Activated CD4-positive, alpha-beta T cell treated with anti-CD3 and anti-CD28 coated beads for 36 hours (primary cell): ENCODE data around the gene EPHA3. TPM values are rescaled to one million over a fixed set of nuclear protein-coding genes. Genes with fewer than 3 reads are reported as not detected.

Experiments
- ATAC-seq: fragments of 200-7000 bp; cut with Tn5 transposase; one replicate; pipeline ENCODE4 v1.10.0; 2021; ENCODE audit warnings: mild to moderate bottlenecking, moderate library complexity
- CTCF ChIA-PET: fragments of 350-600 bp; sonication (Branson Sonifier 250); formaldehyde crosslinking; loops from one replicate; lab custom pipeline; 2021; ENCODE audit warnings: antibody characterized with exemption; lab: Charles Lee
- POLR2A ChIA-PET: fragments of 350-600 bp; sonication (Branson Sonifier 250); formaldehyde crosslinking; loops from one replicate; lab custom pipeline; 2021; ENCODE audit warnings: antibody characterized with exemption, inconsistent platforms; lab: Charles Lee
- DNase-seq: peaks from one replicate; pipeline ENCODE4 v3.0.0-alpha.2; 2020
- H3K27ac Mint-ChIP-seq: one replicate; pipeline ENCODE4 v1.8.0; 2021; ENCODE audit warnings: mixed read lengths
- H3K27me3 Mint-ChIP-seq: one replicate; pipeline ENCODE4 v1.8.0; 2021; ENCODE audit warnings: mixed read lengths
- H3K36me3 Mint-ChIP-seq: one replicate; pipeline ENCODE4 v1.8.0; 2021; ENCODE audit warnings: low read depth, mixed read lengths
- H3K4me1 Mint-ChIP-seq: one replicate; pipeline ENCODE4 v1.8.0; 2021; ENCODE audit warnings: mixed read lengths
- H3K4me3 Mint-ChIP-seq: one replicate; pipeline ENCODE4 v1.8.0; 2021; ENCODE audit warnings: mild to moderate bottlenecking, moderate library complexity, mixed read lengths
- H3K9me3 Mint-ChIP-seq: one replicate; pipeline ENCODE4 v1.8.0; 2021; ENCODE audit warnings: low read depth, mixed read lengths
- intact Hi-C, 2 experiments: fragments of 100-400 bp; cut with DNase I in 1 of 2; cut with micrococcal nuclease in 1 of 2; formaldehyde crosslinking; loops; one replicate each; pipeline versions ENCODE4 v1.14.2 to v1.15.1; 2022 to 2024; cut with DNase I, micrococcal nuclease
- total RNA-seq, 2 experiments: library from RNA; stranded (reverse); gene quantifications; one replicate each; pipeline ENCODE4 v1.2.3, GENCODE V29; 2021

The EPHA3 gene
- total RNA-seq, 2 experiments from 2014 or later, result 0.07 to 0.09 TPM

DNA sequence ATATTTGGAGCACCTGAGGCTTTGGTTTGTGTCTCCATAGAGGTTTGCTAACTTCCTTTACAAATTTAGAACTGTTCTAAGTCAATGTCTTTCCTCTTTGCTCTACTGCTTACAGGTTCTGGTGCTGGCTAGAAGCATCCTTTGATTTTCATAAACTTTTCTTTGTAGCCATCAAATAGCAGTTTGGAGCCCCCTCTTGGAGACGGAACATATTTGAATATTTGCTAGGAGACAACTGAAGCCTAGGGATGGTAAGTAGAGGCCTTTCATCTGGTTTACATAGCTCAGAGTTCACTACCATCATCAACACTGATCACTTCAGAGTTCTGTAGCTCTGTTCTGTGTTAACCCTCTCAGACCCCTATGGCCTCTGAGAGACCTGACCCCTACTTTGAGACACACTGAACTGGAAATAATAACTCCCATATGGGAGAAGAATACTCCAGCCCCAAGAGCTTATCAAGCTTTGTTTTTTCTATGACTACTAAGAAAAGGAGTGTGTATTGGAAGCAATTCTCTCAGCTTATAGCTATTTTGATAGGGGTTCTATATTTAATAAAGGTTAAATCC is 420.4 kb downstream of the EPHA3 start:
- Mint-ChIP-seq H3K27ac (no peak overlapping the region), H3K27me3 (no peaks in the 10 kb centered on the region), H3K36me3 (no peaks in the 10 kb centered on the region), H3K9me3 (peaks cover 5% of the 10 kb centered on the region), H3K4me3 (no peak overlapping the region), H3K4me1 (no peaks in the 10 kb centered on the region)
- ATAC-seq (no peak), DNase-seq (no peak)
- CTCF ChIA-PET, result interaction anchor here (0.7 kb wide), 1 partner anchor 1136 kb away, joined by 3 read pairs; no protein-coding TSS in a partner anchor
- intact Hi-C loops, result no loop called here
- POLR2A ChIA-PET, result no interaction called here
